Measurements from ENCODE around the gene PDCD4. TPM values are rescaled to one million over a fixed set of nuclear protein-coding genes. Genes with fewer than 3 reads are reported as not detected.

The PDCD4 gene
- polyA plus RNA-seq, 1 of the 3 experiments (the other 2 are of a cell fraction), result 23.3 TPM

DNA sequence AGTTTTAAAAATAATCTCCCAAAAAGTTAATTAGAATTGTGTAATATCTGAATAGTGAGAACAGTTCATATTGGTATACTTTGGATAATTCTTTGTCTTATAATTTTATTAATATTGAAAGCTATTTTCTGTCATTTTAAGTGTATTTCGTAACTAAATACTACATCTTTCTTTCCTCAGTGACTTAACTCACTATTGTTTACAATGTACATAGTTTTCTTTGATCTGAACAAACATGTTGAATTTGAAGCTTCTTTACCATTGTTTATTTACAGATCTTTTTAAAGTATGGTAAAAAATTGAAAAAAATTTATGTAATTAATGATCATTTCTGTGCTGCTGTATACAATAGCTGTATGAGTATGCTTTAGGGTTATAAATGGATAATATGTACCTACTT is 5.1 kb downstream of the PDCD4 start (continued):
- TF ChIP-seq, protein P1, sequence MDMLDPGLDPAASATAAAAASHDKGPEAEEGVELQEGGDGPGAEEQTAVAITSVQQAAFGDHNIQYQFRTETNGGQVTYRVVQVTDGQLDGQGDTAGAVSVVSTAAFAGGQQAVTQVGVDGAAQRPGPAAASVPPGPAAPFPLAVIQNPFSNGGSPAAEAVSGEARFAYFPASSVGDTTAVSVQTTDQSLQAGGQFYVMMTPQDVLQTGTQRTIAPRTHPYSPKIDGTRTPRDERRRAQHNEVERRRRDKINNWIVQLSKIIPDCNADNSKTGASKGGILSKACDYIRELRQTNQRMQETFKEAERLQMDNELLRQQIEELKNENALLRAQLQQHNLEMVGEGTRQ (IDR thresholded peaks at IDR 0.05; ENCODE audit: borderline replicate concordance, low read depth, low read length), result no peak

DNA sequence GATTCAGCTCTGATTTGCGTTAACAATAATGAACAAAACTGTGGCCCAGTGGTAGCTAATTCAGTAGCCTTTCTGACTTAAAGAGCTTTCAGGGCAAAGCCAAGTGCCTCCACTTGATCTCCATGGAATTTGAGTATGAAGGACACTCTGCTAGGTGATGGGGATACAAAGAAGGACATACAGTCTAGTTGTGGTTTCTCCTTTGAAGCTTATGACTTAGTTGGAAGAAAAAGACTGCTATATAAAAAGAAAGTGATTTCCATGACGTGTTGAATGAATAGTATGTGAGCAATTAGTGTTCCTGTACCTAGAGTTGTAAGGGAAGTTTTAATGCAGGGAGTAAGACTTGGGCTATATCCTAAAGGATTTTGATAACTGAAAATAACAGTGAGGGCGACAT is 8.3 kb downstream of the PDCD4 start:
- no peak overlapping the region for H2AFZ ChIP-seq (ENCODE audit: low read depth)
- WGBS (ENCODE audit: low lambda C conversion rate), result 94% methylated on average over 3 of the region's 3 CpGs
- no peak for DNase-seq
- CTCF ChIA-PET, result interaction anchor here (1.2 to 4.6 kb wide), 6 partner anchors 12 to 146 kb away, joined by 3 to 17 read pairs (median 6); no protein-coding TSS in a partner anchor
- H3K79me2 ChIP-seq (ENCODE audit: insufficient read depth), result peaks cover 11% of the 10 kb centered on the region
- H3K4me1 ChIP-seq (ENCODE audit: control insufficient read depth in 1 of 2, insufficient read depth in 2 of 2, low read depth in 1 of 2, low read length in 1 of 2), result peaks cover 0 to 10% of the 10 kb centered on the region in 2 experiments; a peak in 2 of 4 replicates
- H3K36me3 ChIP-seq (replicated peaks in 1 of 2; ENCODE audit: control insufficient read depth in 1 of 2, insufficient read depth in 2 of 2, low read length in 1 of 2), result peaks cover 55 to 84% of the 10 kb centered on the region in 2 experiments
- H3K9me3 ChIP-seq, result no peaks in the 10 kb centered on the region
- no peaks in the 10 kb centered on the region for H3F3A ChIP-seq (replicated peaks; ENCODE audit: insufficient read depth)
- TF ChIP-seq SIN3A (IDR thresholded peaks at IDR 0.05; ENCODE audit: borderline replicate concordance, low read depth, low read length), result no peak
- TF ChIP-seq RXRA (IDR thresholded peaks at IDR 0.05; ENCODE audit: borderline replicate concordance, low read depth), result no peak
- TF ChIP-seq TAF1 (IDR thresholded peaks at IDR 0.05; ENCODE audit: borderline replicate concordance, low read depth, low read length), result no peak
- TF ChIP-seq RCOR1 (IDR thresholded peaks at IDR 0.05; ENCODE audit: low read length), result no peak
- TF ChIP-seq NRF1 (IDR thresholded peaks at IDR 0.05; ENCODE audit: low read depth, low read length), result no peak
- TF ChIP-seq FOXM1 (IDR thresholded peaks at IDR 0.05; ENCODE audit: low read depth), result no peak
- no peak for TF ChIP-seq RAD21 (IDR thresholded peaks at IDR 0.05; ENCODE audit: low read length)
- no peak for TF ChIP-seq JUND (IDR thresholded peaks at IDR 0.05)
- TF ChIP-seq FOSL2 (IDR thresholded peaks at IDR 0.05; ENCODE audit: borderline replicate concordance, low read depth), result no peak
- TF ChIP-seq GABPA (IDR thresholded peaks at IDR 0.05; ENCODE audit: low read depth), result no peak
- TF ChIP-seq RFX5 (IDR thresholded peaks at IDR 0.05; ENCODE audit: low read length), result no peak
- no peak for TF ChIP-seq REST (IDR thresholded peaks at IDR 0.05; ENCODE audit: low read depth, low read length)
- no peaks in the 10 kb centered on the region for H3K27me3 ChIP-seq (ENCODE audit: insufficient read depth)
- H4K20me1 ChIP-seq (ENCODE audit: insufficient read depth), result no peaks in the 10 kb centered on the region; the same call in 1 of the 2 replicates
- H3K9ac ChIP-seq, result no peak overlapping the region
- no peak overlapping the region; a peak in 1 of 4 replicates for H3K27ac ChIP-seq (ENCODE audit: low read depth in 2 of 2, low read length in 1 of 2)
- no peak overlapping the region for H3K4me2 ChIP-seq
- H3K4me3 ChIP-seq (ENCODE audit: low read depth in 2 of 2, low read length in 1 of 2), result no peak overlapping the region
- H3K9me2 ChIP-seq, result no peaks in the 10 kb centered on the region
- POLR2A ChIA-PET, result no interaction called here

Measured in SK-N-SH (cell line).